ENCODE measurements around the gene SPECC1. TPM values are rescaled to one million over a fixed set of nuclear protein-coding genes. Genes with fewer than 3 reads are reported as not detected.

The SPECC1 gene
- total RNA-seq, 1 donor from 2014 or later: 93.1 TPM

GRCh38 chr17:20028443-20028842 lies 19.3 kb downstream of the SPECC1 start:
- H3K27ac Mint-ChIP-seq: no peak overlapping the region
- no peaks in the 10 kb centered on the region for H3K36me3 Mint-ChIP-seq
- H3K9me3 ChIP-seq (ENCODE audit: low read depth): no peaks in the 10 kb centered on the region
- H3K4me2 ChIP-seq: no peak overlapping the region
- H4K20me1 ChIP-seq (ENCODE audit: low read depth): no peaks in the 10 kb centered on the region
- H3K79me2 ChIP-seq (ENCODE audit: low read depth): no peaks in the 10 kb centered on the region
- no peaks in the 10 kb centered on the region for H3F3A ChIP-seq (ENCODE audit: low read depth)
- no peaks in the 10 kb centered on the region for H3K36me3 ChIP-seq
- peaks cover 7% of the 10 kb centered on the region for H3K4me1 ChIP-seq
- no peaks in the 10 kb centered on the region for H3K27me3 Mint-ChIP-seq (ENCODE audit: insufficient read depth, low read depth)
- TF ChIP-seq CTCF (IDR thresholded peaks at IDR 0.05) (no peak), EZH2 (IDR thresholded peaks at IDR 0.05) (no peak), EZH2phosphoT487 (IDR thresholded peaks at IDR 0.05) (no peak)
- H3K4me3 ChIP-seq: no peak overlapping the region
- H3K27ac ChIP-seq: no peak overlapping the region
- no peaks in the 10 kb centered on the region for H3K27me3 ChIP-seq
- peaks cover 6% of the 10 kb centered on the region for H3K4me1 Mint-ChIP-seq
- no peak overlapping the region for H3K9ac ChIP-seq
- H3K9me3 Mint-ChIP-seq: no peaks in the 10 kb centered on the region
- no peak overlapping the region for H3K4me3 Mint-ChIP-seq
- H2AFZ ChIP-seq (replicated peaks): no peak overlapping the region
- DNase-seq (ENCODE audit: low spot score): no peak

GRCh38 chr17:20032636-20033035 lies 23.5 kb downstream of the SPECC1 start:
- no peaks in the 10 kb centered on the region for H3F3A ChIP-seq (ENCODE audit: low read depth)
- no peaks in the 10 kb centered on the region for H3K9me3 ChIP-seq (ENCODE audit: low read depth)
- no peaks in the 10 kb centered on the region for H4K20me1 ChIP-seq (ENCODE audit: low read depth)
- H3K4me1 ChIP-seq: peaks cover 7% of the 10 kb centered on the region
- H3K9me3 Mint-ChIP-seq: no peaks in the 10 kb centered on the region
- no peak overlapping the region for H3K27ac ChIP-seq
- H3K27me3 ChIP-seq: no peaks in the 10 kb centered on the region
- DNase-seq (ENCODE audit: low spot score): no peak
- H3K4me1 Mint-ChIP-seq: peaks cover 6% of the 10 kb centered on the region
- TF ChIP-seq EZH2 (IDR thresholded peaks at IDR 0.05): no peak
- TF ChIP-seq CTCF (IDR thresholded peaks at IDR 0.05): no peak
- no peak for TF ChIP-seq EZH2phosphoT487 (IDR thresholded peaks at IDR 0.05)
- no peak overlapping the region for H3K4me3 Mint-ChIP-seq
- H3K27ac Mint-ChIP-seq: no peak overlapping the region
- H3K4me3 ChIP-seq: no peak overlapping the region
- no peak overlapping the region for H3K4me2 ChIP-seq
- H3K36me3 Mint-ChIP-seq: no peaks in the 10 kb centered on the region
- H2AFZ ChIP-seq (replicated peaks): no peak overlapping the region
- no peaks in the 10 kb centered on the region for H3K79me2 ChIP-seq (ENCODE audit: low read depth)
- no peaks in the 10 kb centered on the region for H3K27me3 Mint-ChIP-seq (ENCODE audit: insufficient read depth, low read depth)
- no peaks in the 10 kb centered on the region for H3K36me3 ChIP-seq
- no peak overlapping the region for H3K9ac ChIP-seq

- Histone ChIP-seq H3K27ac (no peak overlapping the region), H3F3A (ENCODE audit: low read depth) (no peaks in the 10 kb centered on the region), H3K36me3 (no peaks in the 10 kb centered on the region), H3K27me3 (no peaks in the 10 kb centered on the region), H3K9ac (no peak overlapping the region), H3K4me2 (no peak overlapping the region), H3K4me3 (no peak overlapping the region), H3K4me1 (peaks cover 7% of the 10 kb centered on the region), H2AFZ (replicated peaks) (no peak overlapping the region), H3K9me3 (ENCODE audit: low read depth) (no peaks in the 10 kb centered on the region), H4K20me1 (ENCODE audit: low read depth) (no peaks in the 10 kb centered on the region), H3K79me2 (ENCODE audit: low read depth) (no peaks in the 10 kb centered on the region)
- no peaks in the 10 kb centered on the region for H3K36me3 Mint-ChIP-seq
- DNase-seq (ENCODE audit: low spot score): no peak
- H3K9me3 Mint-ChIP-seq: no peaks in the 10 kb centered on the region
- no peak overlapping the region for H3K4me3 Mint-ChIP-seq
- TF ChIP-seq EZH2 (IDR thresholded peaks at IDR 0.05): no peak
- TF ChIP-seq EZH2phosphoT487 (IDR thresholded peaks at IDR 0.05): no peak
- no peak for TF ChIP-seq CTCF (IDR thresholded peaks at IDR 0.05)
- no peak overlapping the region for H3K27ac Mint-ChIP-seq
- H3K4me1 Mint-ChIP-seq: peaks cover 6% of the 10 kb centered on the region
- H3K27me3 Mint-ChIP-seq (ENCODE audit: insufficient read depth, low read depth): no peaks in the 10 kb centered on the region
These were observed 24.3 kb downstream of the SPECC1 start for GRCh38 chr17:20033415-20033814.
